Measurements from ENCODE around the gene TBR1.

TBR1 gene

DNA sequence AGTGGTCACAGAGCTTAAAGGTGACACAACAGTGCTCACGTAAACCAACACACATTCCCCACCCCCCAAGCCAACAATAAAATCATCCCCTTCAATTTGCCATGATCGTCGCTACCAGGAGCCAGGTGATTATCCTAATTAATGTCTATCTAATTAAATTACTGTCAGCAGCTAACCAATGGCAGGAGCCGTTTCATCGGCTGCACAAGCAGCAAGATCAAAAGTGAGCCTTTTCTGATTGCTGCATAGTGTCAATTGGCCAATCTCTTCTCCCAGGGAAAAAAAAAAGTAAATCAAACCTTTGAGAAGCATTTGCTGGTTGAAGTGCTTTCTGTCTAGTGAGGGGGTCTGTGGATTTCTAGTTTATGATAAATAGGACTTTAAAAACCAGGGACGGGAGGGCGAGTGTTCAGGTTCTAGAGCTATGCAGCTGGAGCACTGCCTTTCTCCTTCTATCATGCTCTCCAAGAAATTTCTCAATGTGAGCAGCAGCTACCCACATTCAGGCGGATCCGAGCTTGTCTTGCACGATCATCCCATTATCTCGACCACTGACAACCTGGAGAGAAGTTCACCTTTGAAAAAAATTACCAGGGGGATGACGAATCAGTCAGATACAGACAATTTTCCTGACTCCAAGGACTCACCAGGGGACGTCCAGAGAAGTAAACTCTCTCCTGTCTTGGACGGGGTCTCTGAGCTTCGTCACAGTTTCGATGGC is at the start of gene TBR1:
Gene TBR1, plus strand, starts transcription at position 311 of the 721 bp plus-strand sequence. Its CDS starts 114 bp downstream, at position 425.
- DNase-seq: no peak

DNA sequence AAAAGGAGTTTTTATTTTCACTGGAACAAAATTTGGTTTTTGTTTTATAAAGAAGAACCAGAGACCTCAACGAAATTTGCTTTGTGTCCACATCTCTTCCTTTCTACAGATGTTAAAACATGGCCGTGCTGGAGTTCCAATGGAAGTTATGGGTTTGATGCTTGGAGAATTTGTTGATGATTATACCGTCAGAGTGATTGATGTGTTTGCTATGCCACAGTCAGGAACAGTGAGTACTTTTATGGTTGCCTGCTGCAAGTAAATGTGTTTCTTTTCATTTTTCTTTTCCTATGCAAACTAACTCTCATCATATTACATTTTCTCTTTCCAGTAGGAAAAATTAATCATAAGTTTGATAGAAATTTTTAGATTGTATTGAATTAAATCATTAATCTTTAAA is 48.4 kb upstream of the TBR1 start:
- no peak for DNase-seq

DNA sequence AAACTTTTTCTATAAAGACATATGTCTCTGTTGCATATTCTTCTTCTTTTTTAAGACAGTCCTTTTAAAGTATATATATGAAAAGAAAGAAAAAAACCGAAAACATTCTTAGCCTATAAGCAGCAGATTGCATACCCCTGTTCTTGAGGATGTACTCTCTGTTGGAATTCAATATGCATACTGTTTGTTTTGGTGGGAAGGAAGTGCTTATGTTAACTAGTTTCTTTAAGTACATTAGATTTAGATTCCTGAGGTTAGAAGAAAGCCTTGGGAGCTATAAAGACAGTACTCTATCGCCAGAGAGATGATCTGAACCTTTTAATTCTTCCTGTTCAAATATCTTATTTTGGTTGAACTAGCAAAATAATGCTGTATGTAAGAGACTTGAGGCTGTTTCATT is 46.8 kb upstream of the TBR1 start:
- DNase-seq: no peak

DNA sequence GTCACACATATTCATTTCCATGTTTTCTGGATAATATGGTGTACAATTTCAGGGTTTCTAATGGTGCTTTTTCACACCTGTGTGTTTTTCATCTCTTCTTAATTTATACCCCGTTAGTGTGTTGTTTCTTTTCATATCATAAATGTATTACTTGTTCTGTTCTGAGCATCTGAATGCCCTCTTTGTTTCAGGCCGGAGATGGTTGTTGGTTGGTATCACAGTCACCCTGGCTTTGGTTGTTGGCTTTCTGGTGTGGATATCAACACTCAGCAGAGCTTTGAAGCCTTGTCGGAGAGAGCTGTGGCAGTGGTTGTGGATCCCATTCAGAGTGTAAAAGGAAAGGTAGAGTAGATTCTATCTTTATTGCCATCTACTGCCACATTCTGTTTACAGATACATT is 45.1 kb upstream of the TBR1 start:
- DNase-seq: no peak

DNA sequence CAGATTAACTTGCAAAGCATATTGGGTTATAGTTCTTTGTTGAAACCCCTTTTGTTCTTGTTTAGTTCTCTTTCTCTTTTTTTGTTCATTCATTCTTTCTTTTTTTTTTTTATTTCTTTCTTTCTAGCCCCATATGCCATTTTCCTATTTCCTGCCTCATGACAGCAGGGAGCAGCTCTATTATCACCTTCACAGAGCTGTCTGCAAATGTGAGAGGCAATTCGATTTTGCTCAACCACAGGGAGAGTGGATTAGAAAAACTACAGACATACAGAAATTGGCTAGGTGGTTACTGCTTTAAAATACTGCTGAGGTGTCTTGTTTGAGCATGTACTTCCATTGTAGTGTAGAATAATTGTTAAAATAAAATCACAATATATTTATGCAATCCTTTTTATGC is 44.2 kb upstream of the TBR1 start:
- no peak for DNase-seq

DNA sequence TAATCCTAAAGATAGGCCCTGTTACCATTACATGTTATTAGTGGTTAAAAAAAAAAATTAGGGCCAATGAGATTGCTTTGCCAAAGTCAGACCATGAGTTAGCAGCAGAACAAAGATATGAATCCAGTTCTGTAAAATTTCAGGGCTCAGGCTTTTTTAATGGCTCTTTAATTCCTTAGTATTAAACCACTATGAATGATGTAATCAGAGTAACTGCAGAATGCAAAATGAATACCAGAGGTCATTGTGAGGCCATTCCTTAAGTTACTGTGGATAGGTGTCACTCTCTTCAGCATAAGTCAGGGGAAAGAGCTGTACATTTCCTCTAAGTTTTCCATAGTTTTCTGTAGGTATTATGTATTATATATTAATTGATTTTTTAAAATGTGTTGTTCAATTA is 42.2 kb upstream of the TBR1 start:
- DNase-seq: no peak

DNA sequence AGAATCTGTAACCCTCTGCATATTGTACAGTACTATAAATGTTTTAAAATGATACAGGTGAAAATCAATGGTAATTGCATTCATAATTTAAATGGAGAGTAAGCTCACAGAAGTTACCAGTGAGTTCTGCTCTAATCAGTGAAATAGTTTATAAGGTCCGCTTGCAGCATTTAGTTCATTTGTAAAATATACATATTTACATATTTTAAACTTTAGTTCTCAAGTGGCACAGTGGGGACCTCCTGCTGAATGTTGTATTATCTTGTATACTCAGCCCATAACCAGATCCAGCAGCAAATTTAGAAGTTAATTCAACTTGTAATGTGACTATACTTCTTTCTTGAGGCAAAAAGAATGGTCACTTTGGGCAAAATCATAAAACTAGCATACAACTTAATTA is 41.7 kb upstream of the TBR1 start:
- no peak for DNase-seq

DNA sequence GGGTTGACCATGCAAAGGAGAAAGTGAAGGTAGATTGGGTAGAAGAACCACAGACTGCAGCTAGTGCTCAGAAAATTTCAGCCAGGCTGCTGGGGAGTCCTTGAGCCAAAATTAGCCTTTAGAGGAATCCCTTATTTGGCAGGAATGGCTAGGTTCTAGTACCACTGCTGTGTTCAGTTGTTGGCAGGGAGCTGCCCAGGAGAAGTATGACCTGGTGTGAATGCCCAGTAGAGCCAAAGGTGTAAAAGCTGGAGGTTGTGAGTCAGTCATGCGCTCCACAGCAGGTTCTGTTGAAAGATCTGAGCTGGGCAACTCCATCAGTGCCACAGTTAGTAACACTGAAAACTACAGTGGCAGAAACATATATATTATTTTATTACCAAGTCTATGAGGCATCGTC is 36.4 kb upstream of the TBR1 start:
- no peak for DNase-seq

DNA sequence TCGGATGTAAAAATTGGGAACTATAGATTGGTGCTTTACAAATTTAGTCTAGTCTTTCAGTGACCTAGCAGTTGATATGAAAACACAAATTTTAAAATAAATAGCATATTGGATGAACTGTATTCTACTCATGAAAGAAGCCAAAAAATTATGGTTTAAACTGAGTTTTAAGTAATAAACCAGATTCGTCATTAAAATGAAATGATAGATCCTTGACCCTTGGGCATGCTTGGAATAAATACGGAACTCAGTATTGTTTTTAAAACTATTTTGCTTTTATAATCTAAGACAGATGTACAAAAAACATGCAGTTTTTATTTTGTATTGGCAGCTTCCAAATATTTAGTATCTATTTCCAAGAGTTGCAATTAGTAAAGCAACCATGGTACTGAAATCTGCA is 34.6 kb upstream of the TBR1 start:
- no peak for DNase-seq

DNA sequence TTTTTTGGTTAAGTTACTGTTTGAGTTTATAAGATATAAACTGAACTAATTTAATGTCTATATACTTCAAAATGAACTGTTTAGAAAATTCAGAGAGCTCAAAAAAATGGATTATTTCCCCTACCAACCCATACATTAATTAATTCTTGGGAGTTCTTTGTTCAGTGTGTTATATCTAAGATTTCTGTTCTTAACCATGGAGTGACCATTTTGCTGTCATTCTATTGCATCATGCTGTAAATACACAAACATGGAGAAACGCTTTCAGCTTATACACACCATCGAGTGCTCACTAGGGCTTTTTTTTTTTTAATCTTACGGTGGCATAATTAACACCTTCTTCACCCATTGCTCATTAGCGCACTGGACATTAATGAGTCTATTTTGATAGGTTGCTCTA is 33.4 kb upstream of the TBR1 start:
- DNase-seq: no peak

DNA sequence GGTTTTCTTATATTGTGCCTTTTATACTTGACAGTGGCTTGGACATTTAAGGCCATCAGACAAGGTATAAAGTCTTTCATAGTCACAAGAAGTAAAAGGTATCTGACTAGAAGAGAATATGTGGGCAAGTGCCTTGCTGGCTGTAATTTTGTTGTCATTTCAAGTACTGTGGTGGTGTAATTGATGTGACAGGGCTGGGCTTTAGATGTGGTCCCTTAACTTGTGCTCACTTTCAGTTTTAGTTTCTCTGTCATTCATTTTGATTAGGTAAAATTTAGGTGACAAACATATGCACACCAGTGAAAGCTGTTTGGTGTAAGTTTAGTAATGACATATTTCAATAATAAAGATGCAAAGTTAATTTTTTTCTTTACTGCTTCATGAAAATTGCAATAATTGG is 31.2 kb upstream of the TBR1 start:
- no peak for DNase-seq

DNA sequence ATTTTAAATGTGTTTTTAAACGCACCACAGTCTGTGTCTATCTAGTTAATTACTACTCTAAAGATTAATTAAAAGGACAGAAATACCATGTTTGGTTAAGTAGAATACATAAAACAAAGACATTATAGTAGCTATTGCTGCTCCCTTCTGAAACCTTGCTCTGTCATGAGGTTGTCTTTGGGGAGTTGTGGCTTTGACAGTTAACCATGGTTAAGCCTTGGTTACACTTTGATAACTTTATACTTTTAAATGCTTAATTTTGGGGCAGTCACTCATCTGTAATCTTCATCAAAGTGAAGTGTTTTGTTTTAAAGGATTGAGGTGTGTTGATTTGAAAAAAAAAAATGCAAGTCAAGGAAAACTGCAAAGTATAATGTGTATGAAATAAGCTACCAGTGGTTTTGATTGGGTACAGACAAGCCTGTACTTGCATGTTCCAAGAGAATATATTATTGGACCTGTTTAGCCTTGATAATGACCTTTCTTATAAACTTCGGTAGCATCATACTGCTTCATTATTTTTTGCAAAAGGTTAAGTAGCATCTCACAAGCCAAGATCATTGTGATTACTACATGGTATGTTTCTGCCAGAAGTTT is 29.8 kb upstream of the TBR1 start:
- DNase-seq: no peak

DNA sequence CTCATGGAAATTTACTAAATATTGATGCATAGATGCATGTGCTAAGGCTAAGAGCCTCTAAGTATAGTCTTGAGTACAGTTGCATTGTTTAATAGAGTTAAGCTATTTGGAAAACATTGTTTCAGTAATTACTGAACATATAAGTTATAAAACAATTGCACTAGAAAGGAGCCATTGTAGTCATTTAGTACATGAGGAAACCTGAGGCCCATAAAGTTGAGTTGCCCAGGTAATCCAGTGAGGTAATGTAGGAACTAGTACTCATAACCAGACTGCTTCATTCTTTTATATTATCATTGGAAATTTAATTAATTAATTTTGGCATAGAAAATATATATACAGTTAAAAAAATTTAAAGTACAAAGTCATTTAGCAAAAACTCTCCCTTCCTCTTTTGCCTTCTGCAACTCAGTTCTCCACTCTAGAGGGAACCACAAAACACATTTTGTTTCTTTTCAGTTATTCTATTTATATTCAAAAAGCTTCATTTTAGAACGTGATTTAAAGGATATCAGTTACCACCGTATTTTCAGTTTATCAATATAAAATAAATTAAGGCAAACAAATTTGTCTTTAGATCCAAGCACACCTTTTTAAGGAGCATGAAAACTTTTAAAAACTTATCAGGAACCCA is 27.8 kb upstream of the TBR1 start:
- no peak for DNase-seq

DNA sequence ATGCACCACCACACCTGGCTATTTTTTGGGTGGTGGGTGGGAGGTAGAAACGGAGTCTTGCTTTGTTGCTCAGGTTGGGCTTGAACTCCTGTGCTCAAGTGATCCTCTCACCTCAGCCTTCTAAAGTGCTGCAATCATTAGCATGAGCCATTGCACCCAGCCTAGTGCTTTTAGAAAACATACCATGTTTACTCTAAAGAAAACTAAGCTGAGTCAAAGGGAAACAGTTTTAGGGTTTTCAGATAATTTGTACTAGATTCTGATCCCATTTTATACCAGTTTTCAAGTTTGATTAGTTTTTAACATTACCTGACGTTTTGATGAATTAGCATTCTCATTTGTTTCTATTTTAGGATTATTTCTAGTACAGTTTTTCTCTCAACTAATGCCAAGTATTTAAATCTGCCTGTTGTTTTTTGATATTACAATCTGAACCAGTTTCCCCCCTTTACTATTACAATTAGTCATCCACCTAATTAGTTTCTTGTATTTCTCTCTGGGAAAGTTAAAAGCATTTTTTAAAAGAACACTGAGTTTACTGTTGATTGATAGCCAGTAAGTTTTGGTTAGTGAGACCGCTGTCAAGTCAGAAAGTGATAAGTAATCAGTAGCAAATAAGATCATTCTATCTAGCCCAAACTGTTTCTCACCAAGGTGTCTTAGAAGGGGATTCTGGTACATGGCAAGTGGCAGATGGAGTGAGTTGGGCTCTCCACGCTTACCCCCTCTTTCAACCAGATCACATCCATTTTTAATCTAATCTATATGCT is 24.2 kb upstream of the TBR1 start:
- DNase-seq: no peak

DNA sequence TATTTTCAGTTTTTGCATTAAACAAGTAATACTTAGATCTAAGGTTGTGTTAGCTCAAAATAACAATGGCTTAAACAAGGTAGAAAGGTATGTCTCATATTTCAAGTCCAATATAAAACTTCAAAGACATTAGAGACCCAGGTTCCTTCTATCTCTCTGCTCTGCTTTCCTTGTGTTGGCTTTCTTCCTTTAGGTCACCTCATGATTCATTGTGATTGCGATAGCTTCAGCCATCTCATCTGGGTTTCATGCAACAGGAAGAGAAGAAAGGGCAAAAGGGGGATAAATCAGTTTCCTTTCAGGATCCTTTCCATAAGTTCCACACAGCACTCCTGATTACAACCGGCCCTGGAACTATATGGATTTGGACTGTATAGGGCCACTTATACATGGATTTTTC is 16.0 kb upstream of the TBR1 start:
- DNase-seq: no peak

DNA sequence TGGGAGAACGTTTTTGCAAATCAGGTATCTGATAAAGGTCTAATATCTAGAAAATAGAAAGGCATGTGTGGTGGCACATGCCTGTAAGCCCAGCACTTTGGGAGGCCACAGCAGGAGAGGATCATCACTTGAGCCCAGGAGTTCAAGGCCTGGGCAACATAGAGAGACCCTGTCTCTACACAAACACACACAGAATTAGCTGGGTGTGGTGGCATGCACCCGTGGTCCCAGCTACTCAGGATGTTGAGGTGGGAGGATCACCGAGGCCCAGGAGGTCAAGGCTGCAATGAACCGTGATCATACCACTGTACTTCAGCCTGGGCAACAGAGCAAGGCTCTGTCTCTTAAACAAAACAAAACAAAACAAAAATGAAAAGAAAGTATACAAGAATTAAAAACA is 13.8 kb upstream of the TBR1 start:
- no peak for DNase-seq

DNA sequence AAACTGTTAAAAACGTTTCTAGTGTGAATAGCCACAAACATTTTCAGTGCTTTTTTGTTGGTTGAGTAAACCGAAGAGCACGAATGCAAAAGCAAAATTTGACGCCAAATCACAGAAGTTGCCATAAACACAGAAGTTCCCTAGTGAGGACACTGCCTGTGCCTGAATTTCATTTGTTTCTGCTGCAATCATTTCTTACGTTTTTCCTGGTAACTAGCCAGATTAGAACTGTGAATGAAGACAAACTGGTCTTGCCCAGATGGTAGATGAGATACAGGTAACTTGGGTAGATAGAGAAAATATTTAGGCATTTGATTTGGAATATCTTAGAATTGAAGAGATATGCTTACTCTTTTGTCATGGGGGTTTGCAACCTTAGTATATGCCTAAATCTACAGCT is 9.8 kb upstream of the TBR1 start:
- DNase-seq: no peak

DNA sequence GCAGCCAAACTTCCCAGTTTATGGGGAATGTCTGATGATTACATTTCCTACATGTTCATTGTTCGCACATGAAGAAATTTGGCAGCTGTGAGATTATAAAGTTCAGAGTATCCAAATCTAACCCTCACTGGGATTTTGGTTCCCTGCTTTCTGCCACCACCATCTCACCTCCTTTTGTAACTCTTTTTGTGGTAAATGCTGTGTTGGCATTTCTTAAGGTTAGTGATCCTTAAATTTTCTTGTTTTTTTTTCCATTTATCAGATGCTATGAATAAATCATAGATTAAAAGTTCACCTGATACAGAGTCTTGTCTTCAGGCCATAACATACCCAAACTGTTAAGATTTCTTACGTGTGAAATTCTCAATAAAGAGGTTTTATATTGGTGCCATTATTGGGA is 8.5 kb upstream of the TBR1 start:
- no peak for DNase-seq

DNA sequence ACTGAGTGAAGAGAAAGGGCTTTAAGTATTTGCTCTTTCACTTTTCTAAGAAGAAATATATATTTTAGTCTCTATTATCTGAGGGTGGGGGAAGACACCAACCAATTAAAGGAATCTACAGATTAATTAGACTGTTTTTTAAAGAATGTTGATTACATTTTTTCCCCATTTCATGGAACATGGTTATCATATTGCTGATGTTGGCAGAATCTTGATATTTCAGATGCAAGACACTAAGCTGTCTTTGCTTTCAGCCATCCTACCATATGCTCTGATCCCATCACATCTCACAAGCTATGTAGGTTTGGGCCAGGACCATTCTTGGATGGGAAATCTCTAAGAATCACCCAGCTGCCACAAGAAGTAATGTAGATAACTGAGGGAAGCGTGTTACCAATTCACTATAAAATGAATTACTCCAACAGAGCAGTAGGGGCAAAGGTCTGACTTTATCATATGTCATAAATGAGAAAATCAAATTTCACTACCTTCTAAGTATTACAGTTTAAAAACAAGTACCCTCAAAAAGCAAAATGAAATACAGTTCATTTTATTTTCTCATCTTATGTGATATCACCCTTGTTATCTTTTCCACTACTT is 6.7 kb upstream of the TBR1 start:
- no peak for DNase-seq

DNA sequence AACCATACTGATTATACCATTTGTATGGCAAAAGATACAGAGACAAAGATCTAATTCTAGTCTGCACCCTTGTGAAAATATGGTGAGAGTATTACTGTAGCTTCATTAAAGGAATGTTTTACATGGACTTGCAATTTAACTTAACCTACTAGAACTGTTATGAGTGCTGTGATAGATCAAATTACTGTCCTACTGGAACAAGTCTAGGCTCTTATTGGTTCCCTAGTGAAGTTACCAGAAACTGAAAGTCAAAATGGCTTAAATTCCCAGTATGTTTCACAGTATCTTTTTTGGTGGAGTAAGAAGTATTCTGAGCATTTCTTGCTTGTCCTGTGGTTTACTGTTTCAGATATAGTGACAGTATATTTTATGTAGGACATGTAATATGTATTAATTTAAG is 3.8 kb upstream of the TBR1 start:
- DNase-seq: no peak

DNA sequence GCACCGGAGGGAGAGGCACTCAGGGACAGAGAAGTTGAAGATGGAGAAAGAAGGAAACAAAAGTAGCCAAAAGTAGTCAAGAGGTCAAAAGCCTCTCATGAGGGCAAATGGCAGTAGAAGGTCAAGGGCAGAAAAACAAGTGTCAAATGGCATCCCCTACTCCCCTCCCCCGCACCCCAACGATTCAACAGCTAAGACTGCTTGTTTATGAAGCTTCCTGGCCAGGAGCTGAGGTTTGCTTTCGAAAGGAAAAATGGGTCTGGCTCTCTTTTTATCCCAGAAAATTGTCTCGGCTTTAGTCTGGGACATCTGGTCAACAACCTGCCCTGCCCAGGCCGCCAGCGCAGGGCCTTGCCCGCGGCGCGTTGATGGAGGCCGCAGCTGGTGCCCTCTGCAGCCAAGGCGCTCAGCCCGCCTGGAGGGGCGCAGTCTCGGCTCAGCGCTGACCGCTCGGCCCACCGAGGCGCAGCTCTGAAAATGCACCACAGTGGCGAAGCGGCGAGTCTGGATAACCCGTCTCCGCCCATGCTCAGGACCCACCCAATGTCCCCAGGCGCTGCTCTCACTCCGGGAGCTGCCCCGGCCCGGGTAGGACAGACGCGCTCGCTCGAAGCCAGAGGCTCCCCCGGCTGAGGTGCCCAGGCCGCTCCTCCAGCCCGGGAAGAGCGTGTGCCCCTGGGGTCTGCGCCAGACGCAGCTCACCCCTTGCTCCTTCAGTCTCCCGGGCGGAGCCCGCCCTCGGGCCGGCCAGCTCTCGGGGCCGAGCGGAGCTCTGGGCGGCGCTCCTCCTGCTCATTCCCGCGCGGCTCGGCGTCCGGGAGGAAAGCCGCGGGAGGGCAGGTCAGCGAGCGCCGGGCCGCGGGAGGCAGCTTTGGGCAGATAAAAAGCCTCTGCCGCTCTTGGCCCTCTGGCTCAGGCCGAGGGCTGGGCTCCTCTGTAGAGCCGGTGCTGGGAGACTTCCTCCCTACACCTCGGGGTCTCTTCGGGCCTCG is 1.8 kb upstream of the TBR1 start:
- peak in 1 of 2 donors; percentile 26 for DNase-seq

All from stimulated activated CD4-positive, alpha-beta T cell treated with anti-CD3 and anti-CD28 coated beads, Interleukin-2, amount 100 ng/mL, for 24 hours (primary cell).